T-helper 9 cell (primary cell): ENCODE results near the gene DAZAP1.
A peak's percentile ranks its signal among the peaks of the same experiment; 100 is the strongest.

Experiments
- DNase-seq: peaks from one replicate; pipeline ENCODE4 v3.0.0-alpha.2; 2020
- total RNA-seq, 2 donors: gene quantifications; one replicate each; lab custom pipeline; 2026; lab: John Stamatoyannopoulos, UW

DAZAP1 gene
- 154 to 168 reads per million in 2 donors for total RNA-seq

- DNase-seq = peak; percentile 45
Measured at GRCh38 chr19:1407528-1408299, at the start of gene DAZAP1. TSS of gene DAZAP1 (plus strand) at chr19:1407586. CDS start at chr19:1407774, 188 bp downstream.

GRCh38 chr19:1360126-1360817 lies 47.1 kb upstream of the DAZAP1 start:
- DNase-seq = no peak

- DNase-seq = no peak
Measured at GRCh38 chr19:1360818-1361461, 46.4 kb upstream of the DAZAP1 start.

- no peak for DNase-seq
Measured at GRCh38 chr19:1361601-1362386, 45.6 kb upstream of the DAZAP1 start.

- no peak for DNase-seq
Measured at GRCh38 chr19:1362387-1363257, 44.8 kb upstream of the DAZAP1 start.

- no peak for DNase-seq
Measured at GRCh38 chr19:1363599-1363998, 43.8 kb upstream of the DAZAP1 start.

- DNase-seq = no peak
Measured at GRCh38 chr19:1364070-1364704, 43.2 kb upstream of the DAZAP1 start.

- DNase-seq = no peak
Measured at GRCh38 chr19:1365319-1366269, 41.8 kb upstream of the DAZAP1 start.

- DNase-seq = no peak
Measured at GRCh38 chr19:1366296-1366695, 41.1 kb upstream of the DAZAP1 start.

- no peak for DNase-seq
Measured at GRCh38 chr19:1366899-1367870, 40.2 kb upstream of the DAZAP1 start.

GRCh38 chr19:1369214-1369805 lies 38.1 kb upstream of the DAZAP1 start:
- no peak for DNase-seq

- DNase-seq = no peak
Measured at GRCh38 chr19:1370579-1371361, 36.6 kb upstream of the DAZAP1 start.

- no peak for DNase-seq
Measured at GRCh38 chr19:1373042-1373533, 34.3 kb upstream of the DAZAP1 start.

- no peak for DNase-seq
Measured at GRCh38 chr19:1373534-1374249, 33.7 kb upstream of the DAZAP1 start.

- no peak for DNase-seq
Measured at GRCh38 chr19:1374250-1374577, 33.2 kb upstream of the DAZAP1 start.

- DNase-seq = no peak
Measured at GRCh38 chr19:1376415-1376805, 31.0 kb upstream of the DAZAP1 start.
